K562 (cell line): ENCODE results near the gene C1QTNF12. TPM values are rescaled to one million over a fixed set of nuclear protein-coding genes. Genes with fewer than 3 reads are reported as not detected.

ENCODE experiments used
- CBX3 ChIP-seq, 2 experiments: IDR thresholded peaks; 1 replicate in 1 of 2; 2 replicates in 1 of 2; pipeline ENCODE4 v1.6.1; 2012; ENCODE audit warnings: inconsistent platforms in 2 of 2, low read length in 2 of 2, borderline replicate concordance in 1 of 2, control low read depth in 1 of 2
- CGGBP1 ChIP-seq: fragments of 250-450 bp; sonication (Bioruptor Pico); IDR thresholded peaks from 2 replicates; pipeline ENCODE4 v1.9.0; 2021; ENCODE audit warnings: mild to moderate bottlenecking
- ESRRB ChIP-seq: fragments of 250-450 bp; sonication (Bioruptor Pico); IDR thresholded peaks from 2 replicates; pipeline ENCODE4 v1.5.0; 2020; ENCODE audit warnings: mild to moderate bottlenecking, moderate library complexity, borderline replicate concordance
- ETV1 ChIP-seq: fragments of 450-650 bp; conservative IDR thresholded peaks from 2 replicates; pipeline ENCODE4 v1.6.1; 2016; ENCODE audit warnings: missing genetic modification characterization, control low read depth, low read depth, missing compliant biosample characterization
- HDAC6 ChIP-seq: IDR thresholded peaks from 2 replicates; pipeline ENCODE4 v1.6.1; 2012; ENCODE audit warnings: low read depth, mild to moderate bottlenecking, control low read depth, inconsistent platforms, low read length, moderate library complexity
- NR2C2 ChIP-seq, 2 experiments: fragments of 200-800 bp in 1 of 2; sonication (Bioruptor generic) in 1 of 2; sonication (generic) in 1 of 2; formaldehyde crosslinking in 1 of 2; IDR thresholded peaks; 2 replicates each; pipeline versions ENCODE4 v1.6.1 to v1.8.0; 2016 to 2022; ENCODE audit warnings: mild to moderate bottlenecking in 1 of 2, missing compliant biosample characterization in 1 of 2, missing genetic modification characterization in 1 of 2, missing genetic modification reagents in 1 of 2
- RERE ChIP-seq: sonication (generic); formaldehyde crosslinking; IDR thresholded peaks from 2 replicates; pipeline ENCODE4 v1.8.0; 2023; ENCODE audit warnings: missing genetic modification reagents, mild to moderate bottlenecking, borderline replicate concordance
- RFX1 ChIP-seq: fragments of 450-650 bp; IDR thresholded peaks from 2 replicates; pipeline ENCODE4 v1.6.1; 2016; ENCODE audit warnings: mild to moderate bottlenecking, moderate library complexity
- ZFX ChIP-seq: sonication (generic); formaldehyde crosslinking; IDR thresholded peaks from 2 replicates; pipeline ENCODE4 v1.8.0; 2022; ENCODE audit warnings: mild to moderate bottlenecking, missing genetic modification reagents, moderate library complexity
- ZNF282 ChIP-seq: sonication (generic); formaldehyde crosslinking; IDR thresholded peaks from 2 replicates; pipeline ENCODE4 v1.8.1; 2023; ENCODE audit warnings: missing genetic modification reagents
- ZNF507 ChIP-seq: conservative IDR thresholded peaks from 2 replicates; pipeline ENCODE4 v1.6.1; 2017; ENCODE audit warnings: missing genetic modification characterization, missing compliant biosample characterization
- ZNF584 ChIP-seq: fragments of 200-800 bp; sonication (Bioruptor generic); IDR thresholded peaks from 2 replicates; pipeline ENCODE4 v1.6.1; 2016; ENCODE audit warnings: low read depth, mild to moderate bottlenecking, missing genetic modification characterization, missing compliant biosample characterization
- polyA plus RNA-seq, 8 experiments: library from polyadenylated mRNA; depleted of rRNA in 4 of 8; stranded (reverse) in 5 of 8; unstranded in 3 of 8; fragments of >200 nt; fragmentation: Nextera tagmentation in 2 of 8; fragmentation: Illumina TruSeq in 1 of 8; extraction: Ambion mirVana in 2 of 8; extraction: Trizol in 1 of 8; gene quantifications; 2 replicates each; pipeline versions ENCODE4 v1.2.1 to v1.2.3, GENCODE V29; 2011 to 2014; ENCODE audit warnings: inconsistent platforms in 1 of 8, missing spikeins in 1 of 8
- total RNA-seq, 7 experiments: library from RNA; depleted of rRNA in 6 of 7; stranded (reverse); fragments of >200 nt in 6 of 7; fragmentation: Illumina TruSeq in 2 of 7; extraction: Trizol in 2 of 7; gene quantifications; 2 replicates each; pipeline versions ENCODE4 v1.2.1 to v1.2.3, GENCODE V29; 2011 to 2021; ENCODE audit warnings: low replicate concordance in 1 of 7
- TF ChIP-seq, protein P1 (sequence below): IDR thresholded peaks from 2 replicates; pipeline ENCODE4 v1.6.1; 2011; ENCODE audit warnings: borderline replicate concordance, low read depth, mild to moderate bottlenecking, moderate library complexity, low read length; ENCODE audit not compliant: insufficient read depth, poor library complexity, severe bottlenecking
- TF ChIP-seq, protein P2 (sequence below): fragments of 250-450 bp; sonication (Bioruptor Pico); IDR thresholded peaks from 2 replicates; pipeline ENCODE4 v1.8.0; 2022; ENCODE audit warnings: moderate library complexity, mild to moderate bottlenecking, inconsistent platforms
- TF ChIP-seq, protein P3 (sequence below): fragments of 250-450 bp; sonication (Bioruptor Pico); IDR thresholded peaks from 2 replicates; pipeline ENCODE4 v1.4.0; 2020

The C1QTNF12 gene
- total and polyA plus RNA-seq, 9 of the 15 experiments (the other 6 are each of a cell fraction or from before 2014, with no cell fraction given), result 0.11 to 4.3 (median 0.93) TPM; not detected in 3

GRCh38 chr1:1228596-1229321, 17.8 kb downstream of the C1QTNF12 start (continued):
- TF ChIP-seq ESRRB (no peak), RERE (CRISPR knock-in tag) (0 out of 2 replicates have a peak, but pooled peaks have one; percentile 31), ZFX (CRISPR knock-in tag) (no peak), NR2C2 (CRISPR knock-in tag; IDR thresholded peaks at IDR 0.05) (no peak), NR2C2 (tag; IDR thresholded peaks at IDR 0.05) (no peak), RFX1 (no peak), ZNF282 (no peak), ZNF507 (no peak), CBX3 (IDR thresholded peaks at IDR 0.05; ENCODE audit: borderline replicate concordance in 1 of 2, low read length in 2 of 2) (peak in 1 of 2 experiments; percentile 24; a peak in 1 of 3 replicates), CGGBP1 (CRISPR knock-in tag) (no peak), HDAC6 (no peak), ETV1 (tag) (no peak), ZNF584 (CRISPR knock-in tag) (no peak)
- TF ChIP-seq, protein P1, sequence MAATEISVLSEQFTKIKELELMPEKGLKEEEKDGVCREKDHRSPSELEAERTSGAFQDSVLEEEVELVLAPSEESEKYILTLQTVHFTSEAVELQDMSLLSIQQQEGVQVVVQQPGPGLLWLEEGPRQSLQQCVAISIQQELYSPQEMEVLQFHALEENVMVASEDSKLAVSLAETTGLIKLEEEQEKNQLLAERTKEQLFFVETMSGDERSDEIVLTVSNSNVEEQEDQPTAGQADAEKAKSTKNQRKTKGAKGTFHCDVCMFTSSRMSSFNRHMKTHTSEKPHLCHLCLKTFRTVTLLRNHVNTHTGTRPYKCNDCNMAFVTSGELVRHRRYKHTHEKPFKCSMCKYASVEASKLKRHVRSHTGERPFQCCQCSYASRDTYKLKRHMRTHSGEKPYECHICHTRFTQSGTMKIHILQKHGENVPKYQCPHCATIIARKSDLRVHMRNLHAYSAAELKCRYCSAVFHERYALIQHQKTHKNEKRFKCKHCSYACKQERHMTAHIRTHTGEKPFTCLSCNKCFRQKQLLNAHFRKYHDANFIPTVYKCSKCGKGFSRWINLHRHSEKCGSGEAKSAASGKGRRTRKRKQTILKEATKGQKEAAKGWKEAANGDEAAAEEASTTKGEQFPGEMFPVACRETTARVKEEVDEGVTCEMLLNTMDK, result no peak
- TF ChIP-seq, protein P2, sequence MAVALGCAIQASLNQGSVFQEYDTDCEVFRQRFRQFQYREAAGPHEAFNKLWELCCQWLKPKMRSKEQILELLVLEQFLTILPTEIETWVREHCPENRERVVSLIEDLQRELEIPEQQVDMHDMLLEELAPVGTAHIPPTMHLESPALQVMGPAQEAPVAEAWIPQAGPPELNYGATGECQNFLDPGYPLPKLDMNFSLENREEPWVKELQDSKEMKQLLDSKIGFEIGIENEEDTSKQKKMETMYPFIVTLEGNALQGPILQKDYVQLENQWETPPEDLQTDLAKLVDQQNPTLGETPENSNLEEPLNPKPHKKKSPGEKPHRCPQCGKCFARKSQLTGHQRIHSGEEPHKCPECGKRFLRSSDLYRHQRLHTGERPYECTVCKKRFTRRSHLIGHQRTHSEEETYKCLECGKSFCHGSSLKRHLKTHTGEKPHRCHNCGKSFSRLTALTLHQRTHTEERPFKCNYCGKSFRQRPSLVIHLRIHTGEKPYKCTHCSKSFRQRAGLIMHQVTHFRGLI (CRISPR knock-in tag), result no peak
- TF ChIP-seq, protein P3, sequence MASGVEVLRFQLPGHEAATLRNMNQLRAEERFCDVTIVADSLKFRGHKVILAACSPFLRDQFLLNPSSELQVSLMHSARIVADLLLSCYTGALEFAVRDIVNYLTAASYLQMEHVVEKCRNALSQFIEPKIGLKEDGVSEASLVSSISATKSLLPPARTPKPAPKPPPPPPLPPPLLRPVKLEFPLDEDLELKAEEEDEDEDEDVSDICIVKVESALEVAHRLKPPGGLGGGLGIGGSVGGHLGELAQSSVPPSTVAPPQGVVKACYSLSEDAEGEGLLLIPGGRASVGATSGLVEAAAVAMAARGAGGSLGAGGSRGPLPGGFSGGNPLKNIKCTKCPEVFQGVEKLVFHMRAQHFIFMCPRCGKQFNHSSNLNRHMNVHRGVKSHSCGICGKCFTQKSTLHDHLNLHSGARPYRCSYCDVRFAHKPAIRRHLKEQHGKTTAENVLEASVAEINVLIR (CRISPR knock-in tag), result no peak
